ENCODE results near the gene MYL6.

MYL6 gene

GRCh38 chr12:56122637-56123036, 35.5 kb upstream of the MYL6 start:
- no peaks in the 10 kb centered on the region for H3K27me3 Mint-ChIP-seq
- no peak overlapping the region for H3K27ac Mint-ChIP-seq
- no peak for ATAC-seq (replicated peaks)
- peaks cover 17 to 39% of the 10 kb centered on the region in 2 donors for H3K36me3 Mint-ChIP-seq
- H3K9me3 Mint-ChIP-seq: no peaks in the 10 kb centered on the region
- no peak overlapping the region for H3K4me3 Mint-ChIP-seq
- H3K4me1 Mint-ChIP-seq: peaks cover 44 to 53% of the 10 kb centered on the region in 2 donors
- no peak for DNase-seq

- H3K4me3 Mint-ChIP-seq: no peak overlapping the region
- no peaks in the 10 kb centered on the region for H3K9me3 Mint-ChIP-seq
- H3K27ac Mint-ChIP-seq: no peak overlapping the region
- peaks cover 16 to 34% of the 10 kb centered on the region in 2 donors for H3K36me3 Mint-ChIP-seq
- ATAC-seq (replicated peaks) (no peak), DNase-seq (no peak)
- peaks cover 36 to 52% of the 10 kb centered on the region in 2 donors for H3K4me1 Mint-ChIP-seq
- H3K27me3 Mint-ChIP-seq: no peaks in the 10 kb centered on the region
Observed at GRCh38 chr12:56124133-56124532, 34.0 kb upstream of the MYL6 start.

- DNase-seq (no peak), ATAC-seq (replicated peaks) (peak; percentile 20 to 25)
- H3K27me3 Mint-ChIP-seq: no peaks in the 10 kb centered on the region
- peaks cover 22 to 31% of the 10 kb centered on the region in 2 donors for H3K36me3 Mint-ChIP-seq
- peak overlapping the region; percentile 89 for H3K27ac Mint-ChIP-seq
- peaks cover 42 to 60% of the 10 kb centered on the region in 2 donors for H3K4me1 Mint-ChIP-seq
- H3K9me3 Mint-ChIP-seq: no peaks in the 10 kb centered on the region
- H3K4me3 Mint-ChIP-seq: peak overlapping the region; percentile 52 to 100
Observed at GRCh38 chr12:56126732-56127239, 31.4 kb upstream of the MYL6 start.

GRCh38 chr12:56127485-56127887, 30.7 kb upstream of the MYL6 start:
- no peaks in the 10 kb centered on the region for H3K9me3 Mint-ChIP-seq
- ATAC-seq (replicated peaks): no peak
- peak overlapping the region; percentile 96 for H3K27ac Mint-ChIP-seq
- H3K4me1 Mint-ChIP-seq: peaks cover 49 to 64% of the 10 kb centered on the region in 2 donors
- H3K36me3 Mint-ChIP-seq: peaks cover 25 to 36% of the 10 kb centered on the region in 2 donors
- H3K4me3 Mint-ChIP-seq: peak overlapping the region; percentile 98 to 100
- H3K27me3 Mint-ChIP-seq: no peaks in the 10 kb centered on the region
- DNase-seq: no peak

GRCh38 chr12:56127888-56128669, 30.1 kb upstream of the MYL6 start, which contains the start of gene ESYT1:
Gene ESYT1, plus strand, starts transcription at chr12:56128267. Its CDS starts 53 bp downstream, at chr12:56128320.
- ATAC-seq (replicated peaks) (peak; percentile 90 to 91), DNase-seq (peak; percentile 97)
- peak within 1 kb of the TSS; percentile 96 for H3K27ac Mint-ChIP-seq
- H3K9me3 Mint-ChIP-seq: no peaks in the 10 kb centered on the region
- peaks cover 50 to 67% of the 10 kb centered on the region in 2 donors for H3K4me1 Mint-ChIP-seq
- H3K27me3 Mint-ChIP-seq: no peaks in the 10 kb centered on the region
- peak within 1 kb of the TSS; percentile 98 to 100 for H3K4me3 Mint-ChIP-seq
- peaks cover 28 to 39% of the 10 kb centered on the region in 2 donors for H3K36me3 Mint-ChIP-seq

GRCh38 chr12:56128670-56129205, 29.4 kb upstream of the MYL6 start:
- H3K27me3 Mint-ChIP-seq: no peaks in the 10 kb centered on the region
- DNase-seq (no peak), ATAC-seq (replicated peaks) (peak in 1 of 2 donors; percentile 0)
- H3K36me3 Mint-ChIP-seq: peaks cover 32 to 42% of the 10 kb centered on the region in 2 donors
- H3K27ac Mint-ChIP-seq: peak overlapping the region; percentile 96
- peak overlapping the region; percentile 98 to 100 for H3K4me3 Mint-ChIP-seq
- peaks cover 48 to 67% of the 10 kb centered on the region in 2 donors for H3K4me1 Mint-ChIP-seq
- no peaks in the 10 kb centered on the region for H3K9me3 Mint-ChIP-seq

GRCh38 chr12:56129206-56129941, 28.8 kb upstream of the MYL6 start:
- ATAC-seq (replicated peaks): peak; percentile 33 to 40
- Mint-ChIP-seq H3K9me3 (no peaks in the 10 kb centered on the region), H3K36me3 (peaks cover 35 to 40% of the 10 kb centered on the region in 2 donors), H3K4me3 (peak overlapping the region; percentile 98 to 100), H3K4me1 (peaks cover 43 to 67% of the 10 kb centered on the region in 2 donors), H3K27ac (peak overlapping the region; percentile 96), H3K27me3 (no peaks in the 10 kb centered on the region)
- DNase-seq: peak; percentile 58

- DNase-seq (no peak), ATAC-seq (replicated peaks) (no peak)
- Mint-ChIP-seq H3K9me3 (no peaks in the 10 kb centered on the region), H3K27ac (peak overlapping the region; percentile 96), H3K4me1 (peaks cover 41 to 67% of the 10 kb centered on the region in 2 donors), H3K27me3 (no peaks in the 10 kb centered on the region), H3K36me3 (peaks cover 36 to 41% of the 10 kb centered on the region in 2 donors), H3K4me3 (peak overlapping the region; percentile 98 to 100)
Observed at GRCh38 chr12:56129942-56130495, 28.1 kb upstream of the MYL6 start.

- no peaks in the 10 kb centered on the region for H3K9me3 Mint-ChIP-seq
- no peak overlapping the region for H3K27ac Mint-ChIP-seq
- ATAC-seq (replicated peaks) (no peak), DNase-seq (no peak)
- peaks cover 38 to 43% of the 10 kb centered on the region in 2 donors for H3K36me3 Mint-ChIP-seq
- H3K4me3 Mint-ChIP-seq: peak overlapping the region in 1 of 2 donors; percentile 98
- H3K4me1 Mint-ChIP-seq: peaks cover 41 to 66% of the 10 kb centered on the region in 2 donors
- H3K27me3 Mint-ChIP-seq: no peaks in the 10 kb centered on the region
Observed at GRCh38 chr12:56130876-56131275, 27.3 kb upstream of the MYL6 start.

- H3K4me1 Mint-ChIP-seq: peaks cover 19 to 29% of the 10 kb centered on the region in 2 donors
- no peaks in the 10 kb centered on the region for H3K9me3 Mint-ChIP-seq
- H3K4me3 Mint-ChIP-seq: no peak overlapping the region
- DNase-seq (no peak), ATAC-seq (replicated peaks) (no peak)
- H3K27ac Mint-ChIP-seq: no peak overlapping the region
- H3K27me3 Mint-ChIP-seq: no peaks in the 10 kb centered on the region
- peaks cover 61 to 73% of the 10 kb centered on the region in 2 donors for H3K36me3 Mint-ChIP-seq
Observed at GRCh38 chr12:56134897-56135296, 23.3 kb upstream of the MYL6 start.

GRCh38 chr12:56137853-56138571, 20.1 kb upstream of the MYL6 start:
- peaks cover 55 to 67% of the 10 kb centered on the region in 2 donors for H3K36me3 Mint-ChIP-seq
- ATAC-seq (replicated peaks): no peak
- DNase-seq: no peak
- no peaks in the 10 kb centered on the region for H3K9me3 Mint-ChIP-seq
- no peak overlapping the region for H3K27ac Mint-ChIP-seq
- H3K4me1 Mint-ChIP-seq: peaks cover 12 to 15% of the 10 kb centered on the region in 2 donors
- H3K4me3 Mint-ChIP-seq: no peak overlapping the region
- H3K27me3 Mint-ChIP-seq: no peaks in the 10 kb centered on the region

- H3K27me3 Mint-ChIP-seq: no peaks in the 10 kb centered on the region
- H3K9me3 Mint-ChIP-seq: no peaks in the 10 kb centered on the region
- peaks cover 17 to 19% of the 10 kb centered on the region in 2 donors for H3K4me1 Mint-ChIP-seq
- peak overlapping the region; percentile 65 for H3K27ac Mint-ChIP-seq
- DNase-seq: no peak
- H3K4me3 Mint-ChIP-seq: no peak overlapping the region
- H3K36me3 Mint-ChIP-seq: peaks cover 52 to 62% of the 10 kb centered on the region in 2 donors
- peak in 1 of 2 donors; percentile 14 for ATAC-seq (replicated peaks)
Observed at GRCh38 chr12:56141946-56142784, 16.0 kb upstream of the MYL6 start.

- DNase-seq (no peak), ATAC-seq (replicated peaks) (peak in 1 of 2 donors; percentile 34)
- no peak overlapping the region for H3K4me3 Mint-ChIP-seq
- H3K27me3 Mint-ChIP-seq: no peaks in the 10 kb centered on the region
- peaks cover 45 to 53% of the 10 kb centered on the region in 2 donors for H3K36me3 Mint-ChIP-seq
- peak overlapping the region; percentile 26 for H3K27ac Mint-ChIP-seq
- H3K4me1 Mint-ChIP-seq: peaks cover 17 to 19% of the 10 kb centered on the region in 2 donors
- H3K9me3 Mint-ChIP-seq: no peaks in the 10 kb centered on the region
Observed at GRCh38 chr12:56143217-56143616, 14.9 kb upstream of the MYL6 start.

Data from stimulated activated naive B cell treated with anti-CD40 and anti-IgM and Interleukin-4, amounts not matched to agents 10 μg/mL and 1 μg/mL and 100 μg/mL, for 72 hours (primary cell).